B cell (primary cell): ENCODE measurements around the gene RNF223. TPM values are rescaled to one million over a fixed set of nuclear protein-coding genes. Genes with fewer than 3 reads are reported as not detected.

ENCODE experiments used
- ATAC-seq: fragments of 200-7000 bp; cut with Tn5 transposase; one replicate; pipeline ENCODE4 v1.10.0; 2021; ENCODE audit warnings: low read depth, mild to moderate bottlenecking, moderate number of reproducible peaks, moderate library complexity
- CTCF ChIA-PET: fragments of 350-600 bp; sonication (Branson Sonifier 250); formaldehyde crosslinking; loops from one replicate; lab custom pipeline; 2021; ENCODE audit warnings: antibody characterized with exemption, inconsistent platforms; lab: Charles Lee
- POLR2A ChIA-PET: fragments of 350-600 bp; sonication (Branson Sonifier 250); formaldehyde crosslinking; loops from one replicate; lab custom pipeline; 2021; ENCODE audit warnings: antibody characterized with exemption; lab: Charles Lee
- DNase-seq: peaks from one replicate; pipeline ENCODE4 v3.0.0; 2013
- H2AFZ ChIP-seq: 2 replicates; pipeline ENCODE4 v1.6.1; 2012; ENCODE audit warnings: mild to moderate bottlenecking, low read depth, low read length; ENCODE audit not compliant: insufficient read depth, poor library complexity, severe bottlenecking
- H3K27ac ChIP-seq, 2 donors: 1 replicate in 1 of 2; 2 replicates in 1 of 2; pipeline ENCODE4 v1.5.1; 2012 to 2013; ENCODE audit warnings: low read length in 2 of 2, mild to moderate bottlenecking in 2 of 2, moderate library complexity in 1 of 2
- H3K27me3 ChIP-seq, 4 experiments: fragments of 200-600 bp in 1 of 4; sonication (generic) in 1 of 4; replicated peaks in 1 of 4; 1 replicate in 2 of 4; 2 replicates in 2 of 4; pipeline versions ENCODE4 v1.6.1 to v1.7.0; 2013 to 2016; ENCODE audit warnings: low read length in 3 of 4, mild to moderate bottlenecking in 2 of 4, mixed read lengths in 1 of 4, moderate library complexity in 1 of 4; ENCODE audit not compliant: insufficient read depth in 4 of 4, control insufficient read depth in 3 of 4; ENCODE audit errors: control extremely low read depth in 1 of 4
- H3K36me3 ChIP-seq, 2 experiments: replicated peaks in 1 of 2; 1 replicate in 1 of 2; 2 replicates in 1 of 2; pipeline versions ENCODE4 v1.6.1 to v1.7.1; 2013; ENCODE audit warnings: low read length in 1 of 2; ENCODE audit not compliant: insufficient read depth in 2 of 2, control insufficient read depth in 1 of 2; ENCODE audit errors: control extremely low read depth in 1 of 2, extremely low read depth in 1 of 2
- H3K4me1 ChIP-seq, 2 donors: fragments of 200-600 bp in 1 of 2; sonication (generic) in 1 of 2; 1 replicate in 1 of 2; 2 replicates in 1 of 2; pipeline versions ENCODE4 v1.5.1 to v1.6.1; 2013 to 2017; ENCODE audit warnings: low read length in 2 of 2; ENCODE audit not compliant: control insufficient read depth in 2 of 2, insufficient read depth in 2 of 2
- H3K4me2 ChIP-seq: replicated peaks from 2 replicates; pipeline ENCODE3; 2012; ENCODE audit warnings: mild to moderate bottlenecking, low read depth, low read length; ENCODE audit not compliant: poor library complexity, severe bottlenecking
- H3K4me3 ChIP-seq, 5 experiments: fragments of 200-600 bp in 1 of 5; sonication (generic) in 1 of 5; 1 replicate in 3 of 5; 2 replicates in 2 of 5; pipeline versions ENCODE4 v1.5.1 to v1.7.0; 2011 to 2016; ENCODE audit warnings: low read length in 4 of 5, mild to moderate bottlenecking in 4 of 5, low read depth in 2 of 5, control low read depth in 1 of 5, moderate library complexity in 1 of 5; ENCODE audit not compliant: insufficient read depth in 1 of 5; ENCODE audit errors: control extremely low read depth in 1 of 5, extremely low read depth in 1 of 5
- H3K79me2 ChIP-seq: fragments of 200-600 bp; sonication (generic); one replicate; pipeline ENCODE4 v1.6.0; 2016; ENCODE audit warnings: low read length; ENCODE audit not compliant: control insufficient read depth, insufficient read depth
- H3K9ac ChIP-seq: fragments of 200-600 bp; sonication (generic); 2 replicates; pipeline ENCODE4 v1.6.1; 2017; ENCODE audit warnings: mild to moderate bottlenecking, low read length, moderate library complexity
- H3K9me3 ChIP-seq, 3 donors: one replicate each; pipeline versions ENCODE4 v1.6.1 to v1.7.1; 2013; ENCODE audit warnings: low read length in 2 of 3; ENCODE audit not compliant: control insufficient read depth in 2 of 3, insufficient read depth in 1 of 3; ENCODE audit errors: control extremely low read depth in 1 of 3
- H4K20me1 ChIP-seq: 2 replicates; pipeline ENCODE4 v1.6.0; 2012; ENCODE audit warnings: mild to moderate bottlenecking, low read length; ENCODE audit not compliant: insufficient read depth, control insufficient read depth, poor library complexity, severe bottlenecking
- H3K27ac Mint-ChIP-seq: one replicate; pipeline ENCODE4 v1.8.0; 2021; ENCODE audit warnings: mixed read lengths
- H3K27me3 Mint-ChIP-seq: one replicate; pipeline ENCODE4 v1.8.0; 2021; ENCODE audit warnings: mixed read lengths
- H3K4me1 Mint-ChIP-seq: one replicate; pipeline ENCODE4 v1.8.0; 2021; ENCODE audit warnings: mixed read lengths
- H3K4me3 Mint-ChIP-seq: one replicate; pipeline ENCODE4 v1.8.0; 2021; ENCODE audit warnings: mixed read lengths
- H3K9me3 Mint-ChIP-seq: one replicate; pipeline ENCODE4 v1.8.0; 2022; ENCODE audit warnings: mixed read lengths; ENCODE audit not compliant: insufficient read depth
- CTCF ChIP-seq: fragments of 200-600 bp; IDR thresholded peaks from one replicate; pipeline ENCODE4 v1.8.0; 2022; ENCODE audit warnings: antibody characterized with exemption, mild to moderate bottlenecking
- EZH2 ChIP-seq: IDR thresholded peaks from 2 replicates; pipeline ENCODE4 v1.6.1; 2012; ENCODE audit warnings: borderline replicate concordance, low read depth, mild to moderate bottlenecking, moderate library complexity, low read length; ENCODE audit not compliant: insufficient read depth, poor library complexity, severe bottlenecking
- WGBS: methylation state at CpG from one replicate; pipeline ENCODE4 v1.1.5; 2013; ENCODE audit warnings: missing lambda C conversion rate; ENCODE audit not compliant: insufficient coverage; 5-methylcytosine and 5-hydroxymethylcytosine counted together
- intact Hi-C: fragments of 100-400 bp; cut with micrococcal nuclease; formaldehyde crosslinking; loops from one replicate; pipeline ENCODE4 v1.10.0; 2022
- polyA plus RNA-seq: library from polyadenylated mRNA; depleted of rRNA; stranded (reverse); fragments of >200 nt; gene quantifications from 2 replicates; pipeline ENCODE4 v1.2.3, GENCODE V29; 2012
- total RNA-seq, 2 donors: library from RNA; stranded (reverse); fragments of 120-200 nt in 1 of 2; gene quantifications; 1 replicate in 1 of 2; 2 replicates in 1 of 2; pipeline versions ENCODE4 v1.2.3 to v1.2.4, GENCODE V29; 2013 to 2022

The RNF223 gene
- total and polyA plus RNA-seq, 2 donors (not counting 1 experiment from before 2014, with no cell fraction given) = not detected

DNA sequence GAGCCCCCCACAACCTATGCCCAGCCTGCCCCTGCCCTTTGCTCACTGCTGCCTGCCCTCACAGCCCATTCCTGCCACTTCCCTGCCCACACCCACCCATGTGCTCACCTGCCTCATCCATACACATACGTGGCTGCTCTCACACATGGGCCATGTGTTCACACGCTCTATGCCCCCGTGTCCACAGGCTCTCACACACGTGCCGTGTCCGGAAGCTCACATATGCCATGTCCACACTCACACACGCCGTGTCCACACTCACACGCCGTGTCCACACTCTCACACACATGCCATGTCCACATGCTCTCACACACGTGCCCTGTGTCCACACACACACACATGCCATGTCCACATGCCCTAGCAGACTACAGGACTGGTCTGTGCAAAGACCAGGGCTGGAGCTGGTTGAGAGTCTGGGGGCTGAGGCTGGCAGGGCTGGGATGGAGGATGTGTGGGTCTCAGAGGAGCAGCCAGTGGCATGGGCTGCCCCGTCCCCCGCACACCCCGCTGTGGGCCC is 583 bp upstream of the RNF223 start:
- WGBS = 89% methylated on average over 13 of the region's 14 CpGs
- no peaks in the 10 kb centered on the region for H3K36me3 ChIP-seq
- no peak for DNase-seq
- no peaks in the 10 kb centered on the region for H4K20me1 ChIP-seq
- peaks cover 0 to 23% (median 2%) of the 10 kb centered on the region in 4 experiments for H3K27me3 ChIP-seq
- H3K79me2 ChIP-seq = no peaks in the 10 kb centered on the region
- no peak overlapping the region for H3K4me2 ChIP-seq
- H3K27ac Mint-ChIP-seq = peak overlapping the region; percentile 56
- CTCF ChIA-PET = interaction anchor here (1.0 kb wide), 1 partner anchor 11 kb away, joined by 3 read pairs; no protein-coding TSS in a partner anchor
- ATAC-seq = no peak
- no peak overlapping the region for H3K27ac ChIP-seq
- no peaks in the 10 kb centered on the region for H3K9me3 ChIP-seq
- TF ChIP-seq CTCF (no peak), EZH2 (no peak)
- H3K9me3 Mint-ChIP-seq = no peaks in the 10 kb centered on the region
- H3K4me1 Mint-ChIP-seq = peaks cover 17% of the 10 kb centered on the region
- no peak overlapping the region for H3K9ac ChIP-seq
- peaks cover 5% of the 10 kb centered on the region for H3K27me3 Mint-ChIP-seq
- no peak overlapping the region for H2AFZ ChIP-seq
- no peak overlapping the region for H3K4me3 ChIP-seq
- H3K4me3 Mint-ChIP-seq = no peak overlapping the region
- intact Hi-C loops = no loop called here
- peaks cover 18 to 20% of the 10 kb centered on the region in 2 donors for H3K4me1 ChIP-seq
- POLR2A ChIA-PET = interaction anchor here (0.5 kb wide), 1 partner anchor 36 kb away, joined by 9 read pairs; no protein-coding TSS in a partner anchor

GRCh38 chr1:1072849-1073742 is 1.0 kb downstream of the RNF223 start:
- H3K4me1 Mint-ChIP-seq = peaks cover 18% of the 10 kb centered on the region
- peaks cover 3% of the 10 kb centered on the region for H4K20me1 ChIP-seq
- no peaks in the 10 kb centered on the region for H3K9me3 Mint-ChIP-seq
- ChIA-PET POLR2A (interaction anchor here (0.6 kb wide), 1 partner anchor 201 kb away, joined by 5 read pairs; no protein-coding TSS in a partner anchor), CTCF (interaction anchor here (1.7 kb wide), 1 partner anchor 88 kb away, joined by 4 read pairs; no protein-coding TSS in a partner anchor)
- H2AFZ ChIP-seq = no peak overlapping the region
- intact Hi-C loops = no loop called here
- no peaks in the 10 kb centered on the region for H3K9me3 ChIP-seq
- H3K4me3 ChIP-seq = no peak overlapping the region
- TF ChIP-seq CTCF = no peak
- TF ChIP-seq EZH2 = no peak
- H3K36me3 ChIP-seq = no peaks in the 10 kb centered on the region
- H3K79me2 ChIP-seq = no peaks in the 10 kb centered on the region
- H3K27me3 ChIP-seq = peaks cover 0 to 18% (median 0%) of the 10 kb centered on the region in 4 experiments
- no peak overlapping the region for H3K4me2 ChIP-seq
- no peak overlapping the region for H3K27ac ChIP-seq
- H3K27ac Mint-ChIP-seq = no peak overlapping the region
- H3K27me3 Mint-ChIP-seq = peaks cover 5% of the 10 kb centered on the region
- H3K4me3 Mint-ChIP-seq = no peak overlapping the region
- no peak overlapping the region for H3K9ac ChIP-seq
- peaks cover 21% of the 10 kb centered on the region in 2 donors for H3K4me1 ChIP-seq
- WGBS = 80% methylated on average over 24 of the region's 28 CpGs
- DNase-seq = no peak
- no peak for ATAC-seq
